ENCODE data around the gene RASAL1.

DNA sequence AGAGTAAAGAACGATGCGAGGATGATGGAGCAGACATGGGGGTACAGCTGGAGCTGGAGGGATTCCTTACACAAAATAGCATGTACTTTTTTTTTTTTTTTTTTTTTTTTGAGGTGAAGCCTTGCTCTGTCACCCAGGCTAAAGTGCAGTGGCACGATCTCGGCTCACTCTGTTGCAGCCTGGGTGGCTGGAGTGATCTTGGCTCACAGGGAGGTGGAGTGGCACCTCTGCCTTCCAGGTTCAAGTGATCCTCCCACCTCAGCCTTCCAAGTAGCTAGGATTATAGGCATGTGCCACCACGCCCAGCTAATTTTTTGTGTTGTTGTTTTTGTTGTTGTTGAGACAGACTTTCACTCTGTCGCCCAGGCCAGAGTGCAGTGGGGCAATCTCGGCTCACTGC lies 5.1 kb upstream of the RASAL1 start:
- TF ChIP-seq SP1 (IDR thresholded peaks at IDR 0.05) (no peak), FOXM1 (IDR thresholded peaks at IDR 0.05; ENCODE audit: borderline replicate concordance) (no peak), FOXA1 (IDR thresholded peaks at IDR 0.05) (no peak), ZNF384 (IDR thresholded peaks at IDR 0.05) (no peak), SUZ12 (IDR thresholded peaks at IDR 0.05) (no peak), BHLHE40 (IDR thresholded peaks at IDR 0.05; ENCODE audit: borderline replicate concordance) (no peak), NFRKB (IDR thresholded peaks at IDR 0.05) (no peak), L3MBTL2 (conservative IDR thresholded peaks at IDR 0.05) (no peak), ARNT (IDR thresholded peaks at IDR 0.05) (no peak), CTBP1 (IDR thresholded peaks at IDR 0.05; ENCODE audit: borderline replicate concordance) (no peak), HDGF (IDR thresholded peaks at IDR 0.05; ENCODE audit: borderline replicate concordance) (no peak)
- TF ChIP-seq, protein P1, sequence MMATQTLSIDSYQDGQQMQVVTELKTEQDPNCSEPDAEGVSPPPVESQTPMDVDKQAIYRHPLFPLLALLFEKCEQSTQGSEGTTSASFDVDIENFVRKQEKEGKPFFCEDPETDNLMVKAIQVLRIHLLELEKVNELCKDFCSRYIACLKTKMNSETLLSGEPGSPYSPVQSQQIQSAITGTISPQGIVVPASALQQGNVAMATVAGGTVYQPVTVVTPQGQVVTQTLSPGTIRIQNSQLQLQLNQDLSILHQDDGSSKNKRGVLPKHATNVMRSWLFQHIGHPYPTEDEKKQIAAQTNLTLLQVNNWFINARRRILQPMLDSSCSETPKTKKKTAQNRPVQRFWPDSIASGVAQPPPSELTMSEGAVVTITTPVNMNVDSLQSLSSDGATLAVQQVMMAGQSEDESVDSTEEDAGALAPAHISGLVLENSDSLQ (IDR thresholded peaks at IDR 0.05) = no peak

Data from HEK293T (cell line).